Common myeloid progenitor, CD34-positive (primary cell): ENCODE measurements around the gene SOBP.
A peak's percentile ranks its signal among the peaks of the same experiment; 100 is the strongest.

ENCODE experiments used
- CTCF ChIA-PET: fragments of 350-600 bp; sonication (Branson Sonifier 250); formaldehyde crosslinking; loops from one replicate; lab custom pipeline; 2021; ENCODE audit warnings: antibody characterized with exemption; lab: Charles Lee
- POLR2A ChIA-PET: fragments of 350-600 bp; sonication (Branson Sonifier 250); formaldehyde crosslinking; loops from one replicate; lab custom pipeline; 2021; ENCODE audit warnings: antibody characterized with exemption; lab: Charles Lee
- DNase-seq, 3 donors: peaks; one replicate each; pipeline versions ENCODE4 v3.0.0 to v3.0.0-alpha.2; 2013
- H3K27ac ChIP-seq, 2 experiments: 1 replicate in 1 of 2; 2 replicates in 1 of 2; pipeline ENCODE4 v1.7.0; 2013; ENCODE audit warnings: inconsistent platforms in 2 of 2, low read length in 2 of 2, mild to moderate bottlenecking in 2 of 2, low read depth in 1 of 2, moderate library complexity in 1 of 2; ENCODE audit not compliant: severe bottlenecking in 2 of 2, insufficient read depth in 1 of 2, poor library complexity in 1 of 2
- H3K27me3 ChIP-seq, 5 experiments: replicated peaks in 2 of 5; 1 replicate in 3 of 5; 2 replicates in 2 of 5; pipeline versions ENCODE4 v1.6.1 to v1.7.0; 2013; ENCODE audit warnings: low read length in 4 of 5, mild to moderate bottlenecking in 2 of 5, moderate library complexity in 2 of 5, inconsistent platforms in 1 of 5; ENCODE audit not compliant: insufficient read depth in 5 of 5, control insufficient read depth in 4 of 5
- H3K36me3 ChIP-seq, 4 experiments: 1 replicate in 2 of 4; 2 replicates in 2 of 4; pipeline versions ENCODE4 v1.6.1 to v1.7.0; 2013; ENCODE audit warnings: low read length in 3 of 4, control low read depth in 1 of 4, mild to moderate bottlenecking in 1 of 4; ENCODE audit not compliant: control insufficient read depth in 4 of 4, insufficient read depth in 4 of 4
- H3K4me1 ChIP-seq, 4 experiments: 1 replicate in 3 of 4; 2 replicates in 1 of 4; pipeline versions ENCODE4 v1.6.1 to v1.7.1; 2013; ENCODE audit warnings: low read length in 3 of 4, mild to moderate bottlenecking in 3 of 4, control low read depth in 1 of 4, inconsistent platforms in 1 of 4, moderate library complexity in 1 of 4; ENCODE audit not compliant: control insufficient read depth in 4 of 4, insufficient read depth in 4 of 4; ENCODE audit errors: control extremely low read depth in 1 of 4
- H3K4me3 ChIP-seq, 7 experiments: 1 replicate in 4 of 7; 2 replicates in 3 of 7; pipeline versions ENCODE4 v1.5.1 to v1.7.0; 2013; ENCODE audit warnings: mild to moderate bottlenecking in 7 of 7, low read length in 6 of 7, moderate library complexity in 6 of 7, inconsistent platforms in 2 of 7, low read depth in 2 of 7, control low read depth in 1 of 7; ENCODE audit not compliant: insufficient read depth in 4 of 7, control insufficient read depth in 1 of 7; ENCODE audit errors: extremely low read depth in 1 of 7
- H3K9me3 ChIP-seq, 5 experiments: 1 replicate in 4 of 5; 2 replicates in 1 of 5; pipeline versions ENCODE4 v1.6.1 to v1.7.1; 2013; ENCODE audit warnings: low read length in 4 of 5, mild to moderate bottlenecking in 2 of 5, inconsistent platforms in 1 of 5, low read depth in 1 of 5, moderate library complexity in 1 of 5; ENCODE audit not compliant: control insufficient read depth in 4 of 5, insufficient read depth in 2 of 5; ENCODE audit errors: control extremely low read depth in 1 of 5
- WGBS: methylation state at CpG from one replicate; pipeline ENCODE4 v1.1.5; 2013; ENCODE audit not compliant: insufficient coverage; 5-methylcytosine and 5-hydroxymethylcytosine counted together

Gene SOBP

GRCh38 chr6:107488875-107489635, 862 bp upstream of the SOBP start:
- Histone ChIP-seq H3K27ac (no peak overlapping the region), H3K4me3 (peak overlapping the region in 6 of 7 experiments; percentile 50 to 79 (median 70)), H3K36me3 (no peaks in the 10 kb centered on the region), H3K27me3 (peaks cover 28 to 88% (median 59%) of the 10 kb centered on the region in 5 experiments), H3K4me1 (peaks cover 0 to 32% (median 28%) of the 10 kb centered on the region in 4 experiments), H3K9me3 (no peaks in the 10 kb centered on the region)
- peak in 2 of 3 donors; percentile 34 to 47 for DNase-seq
- ChIA-PET POLR2A (no interaction called here), CTCF (interaction anchor here (0.9 to 3.1 kb wide), 3 partner anchors 16 to 30 kb away, joined by 3 to 15 read pairs (median 3); partner anchors contain the start of gene PDSS2)
- WGBS: 0% methylated on average over 45 of the region's 51 CpGs

- POLR2A ChIA-PET: interaction anchor here (1.4 kb wide), 1 partner anchor 32 kb away, joined by 3 read pairs; the partner anchor contains the start of gene PDSS2
- DNase-seq: peak in 1 of 3 donors; percentile 41
- Histone ChIP-seq H3K27me3 (peaks cover 31 to 91% (median 60%) of the 10 kb centered on the region in 5 experiments), H3K36me3 (no peaks in the 10 kb centered on the region), H3K4me1 (peaks cover 0 to 36% (median 28%) of the 10 kb centered on the region in 4 experiments), H3K9me3 (no peaks in the 10 kb centered on the region), H3K4me3 (peak overlapping the region; percentile 30 to 82 (median 74)), H3K27ac (no peak overlapping the region)
- WGBS: 0% methylated on average over 27 of the region's 30 CpGs
- CTCF ChIA-PET: interaction anchor here (1.0 to 1.4 kb wide), 2 partner anchors 31 to 173 kb away, joined by 3 to 6 read pairs; partner anchors contain the start of gene PDSS2
Measured at GRCh38 chr6:107490566-107491137, 735 bp downstream of the SOBP start.

DNA sequence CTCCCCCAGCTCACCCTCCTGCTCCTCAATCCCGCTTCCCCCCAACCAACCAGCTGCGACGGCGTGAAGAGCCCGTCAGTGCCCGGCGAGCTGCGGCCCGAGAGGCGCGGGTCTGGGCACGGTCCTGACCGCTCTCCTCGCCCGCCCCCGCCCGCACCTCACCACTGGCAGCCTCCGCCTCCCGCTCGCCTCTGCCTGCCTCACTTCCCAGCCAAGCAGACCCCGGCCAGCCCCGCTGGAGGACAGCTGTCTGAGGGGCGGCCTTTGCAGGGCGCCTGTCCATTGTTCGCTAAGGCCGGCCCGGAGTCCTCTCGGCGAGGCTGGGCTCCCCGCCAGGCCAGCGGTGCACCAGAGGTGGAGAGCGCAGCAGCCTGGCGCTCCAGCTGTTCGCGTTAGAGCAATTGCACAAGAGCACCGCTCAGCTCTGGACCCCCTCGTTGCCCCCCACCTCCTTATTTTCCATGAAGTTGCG, 1.3 kb downstream of the SOBP start:
- Histone ChIP-seq H3K4me3 (peak overlapping the region in 5 of 7 experiments; percentile 64 to 82 (median 77)), H3K27me3 (peaks cover 33 to 93% (median 60%) of the 10 kb centered on the region in 5 experiments), H3K4me1 (peaks cover 0 to 36% (median 28%) of the 10 kb centered on the region in 4 experiments), H3K36me3 (no peaks in the 10 kb centered on the region), H3K27ac (no peak overlapping the region), H3K9me3 (no peaks in the 10 kb centered on the region)
- DNase-seq: peak in 1 of 3 donors; percentile 38
- WGBS: 2% methylated on average over 35 of the region's 38 CpGs
- POLR2A ChIA-PET: no interaction called here
- CTCF ChIA-PET: interaction anchor here (1.0 to 1.4 kb wide), 3 partner anchors 22 to 173 kb away, joined by 3 to 6 read pairs (median 3); partner anchors contain the start of gene PDSS2

DNA sequence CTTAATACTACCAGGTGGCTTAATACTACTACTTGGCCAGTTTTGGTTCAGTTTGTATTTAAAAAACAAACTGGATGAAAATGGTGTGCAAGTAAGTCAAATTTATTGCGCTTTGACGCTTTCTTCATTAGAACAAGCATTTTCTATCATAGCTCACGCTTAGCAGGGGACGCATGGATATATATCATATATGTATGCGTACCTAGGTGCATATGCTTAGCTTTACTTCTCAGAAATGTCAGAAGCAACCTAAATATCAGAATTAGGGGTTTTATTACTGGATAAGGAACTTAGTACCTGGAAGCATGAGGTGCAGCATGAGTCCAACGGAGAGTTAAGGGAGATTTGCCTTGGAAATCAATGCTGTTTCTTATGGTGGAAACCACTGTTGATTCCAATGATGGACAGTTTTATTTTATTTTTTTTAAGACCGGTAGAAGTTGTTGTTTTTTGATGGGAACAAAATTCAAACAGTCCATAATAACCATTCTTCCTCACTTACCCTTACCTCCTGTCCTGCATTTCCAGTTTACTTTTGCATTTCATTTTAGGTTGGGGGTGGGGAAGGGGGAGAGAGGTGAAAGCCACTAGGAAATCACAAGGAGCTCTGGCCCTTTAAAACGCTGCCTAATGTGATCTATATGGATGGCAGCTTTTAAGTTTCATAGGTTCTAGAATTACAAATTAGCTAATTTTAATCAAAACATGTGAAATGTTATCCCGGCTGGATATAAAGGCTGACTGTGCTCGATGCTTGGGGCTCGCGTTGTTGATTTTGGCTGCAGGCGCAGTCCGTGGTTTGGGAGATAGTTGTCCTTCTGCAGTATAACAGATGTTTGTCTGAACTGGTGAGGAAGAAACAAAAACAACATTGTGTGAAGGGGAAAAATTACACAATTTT, 2.1 kb downstream of the SOBP start:
- H3K27me3 ChIP-seq: peaks cover 31 to 85% (median 51%) of the 10 kb centered on the region in 5 experiments
- no peaks in the 10 kb centered on the region for H3K9me3 ChIP-seq
- WGBS: 57% methylated on average over 6 of the region's 14 CpGs
- POLR2A ChIA-PET: no interaction called here
- no peaks in the 10 kb centered on the region for H3K36me3 ChIP-seq
- H3K27ac ChIP-seq: no peak overlapping the region
- CTCF ChIA-PET: interaction anchor here (0.9 to 1.4 kb wide), 4 partner anchors 10 to 174 kb away, joined by 3 to 6 read pairs (median 3); partner anchors contain the start of gene PDSS2
- H3K4me1 ChIP-seq: peaks cover 0 to 36% (median 28%) of the 10 kb centered on the region in 4 experiments
- peak in 2 of 3 donors; percentile 17 to 22 for DNase-seq
- peak overlapping the region in 1 of 7 experiments; percentile 82 for H3K4me3 ChIP-seq

DNA sequence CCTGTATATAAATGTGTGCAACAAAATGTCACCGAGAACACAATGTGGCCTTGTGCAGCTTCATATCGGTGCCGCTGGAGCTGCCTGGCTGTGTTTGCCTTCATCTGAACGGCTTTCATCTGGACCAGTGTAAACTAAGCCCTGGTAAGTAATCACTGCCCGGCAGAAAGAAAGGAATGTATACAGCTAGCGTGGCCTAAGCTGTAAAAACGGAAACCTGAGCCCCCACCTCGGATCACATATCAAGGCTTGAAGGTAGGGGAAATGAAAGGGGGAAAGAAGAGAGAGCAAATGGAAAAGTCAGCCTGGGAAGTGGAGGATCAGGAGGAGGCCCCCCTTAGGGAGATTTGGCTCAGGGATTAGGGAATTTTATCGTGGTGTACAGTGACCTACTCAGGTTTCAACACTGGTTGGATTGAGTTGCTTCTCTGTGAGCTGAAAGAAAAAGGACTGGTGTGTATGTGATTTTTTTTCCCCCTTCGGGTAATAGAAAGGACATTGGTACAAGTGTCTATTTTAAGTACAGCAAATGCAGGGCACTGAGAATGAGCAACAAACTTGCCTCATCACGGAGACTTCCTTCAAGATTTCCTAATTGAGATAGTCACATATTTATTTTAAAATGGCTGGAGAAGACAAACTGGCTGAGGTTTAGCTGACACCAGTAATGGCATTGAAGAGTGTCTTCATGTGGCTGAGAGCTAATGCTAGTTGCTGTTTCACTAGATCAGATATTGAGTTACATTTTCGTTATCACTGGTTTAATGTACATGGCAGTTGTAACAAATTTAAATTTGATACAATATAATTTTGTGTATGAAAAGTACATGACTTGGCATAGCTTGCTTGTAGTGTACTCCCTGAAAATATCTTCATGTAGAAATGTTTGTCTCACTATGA, 3.5 kb downstream of the SOBP start:
- Histone ChIP-seq H3K4me1 (peaks cover 0 to 29% (median 24%) of the 10 kb centered on the region in 4 experiments), H3K36me3 (no peaks in the 10 kb centered on the region), H3K27me3 (peaks cover 27 to 71% (median 40%) of the 10 kb centered on the region in 5 experiments), H3K27ac (no peak overlapping the region), H3K9me3 (no peaks in the 10 kb centered on the region), H3K4me3 (no peak overlapping the region)
- POLR2A ChIA-PET: no interaction called here
- no peak for DNase-seq
- CTCF ChIA-PET: interaction anchor here (1.0 kb wide), 1 partner anchor 9 kb away, joined by 4 read pairs; no protein-coding TSS in a partner anchor
- 63% methylated on average over 8 of the region's 12 CpGs for WGBS
